K562 (cell line): ENCODE results near the gene ARL14EPL. TPM values are rescaled to one million over a fixed set of nuclear protein-coding genes. Genes with fewer than 3 reads are reported as not detected.

Experiments
- ATAC-seq: fragments of 200-7000 bp; cut with Tn5 transposase; 3 replicates; pipeline ENCODE4 v1.9.1; 2020; ENCODE audit warnings: moderate library complexity
- BruUV-seq: library from RNA; stranded (reverse); fragments of 400-500 nt; replicated peaks from 2 replicates; lab custom pipeline; 2021; lab: Mats Ljungman, UMichigan
- CTCF ChIA-PET: fragments of 300-600 bp; formaldehyde crosslinking; extraction: SDS; loops from one replicate; lab custom pipeline; 2021; ENCODE audit warnings: low intra/inter-chr PET ratio; lab: Yijun Ruan, JAX
- POLR2A ChIA-PET: fragments of 300-600, 350-650 bp; sonication (Branson Sonifier 250); formaldehyde crosslinking; extraction: SDS; loops from one replicate; lab custom pipeline; 2021; ENCODE audit warnings: antibody characterized with exemption, inconsistent platforms; lab: Yijun Ruan, JAX
- DNase-seq, 4 experiments: peaks; one replicate each; pipeline versions ENCODE4 v3.0.0 to v3.0.0-alpha.2; 2011 to 2018; ENCODE audit warnings: low spot score in 3 of 4, mixed read lengths in 3 of 4; ENCODE audit errors: extremely low read depth in 1 of 4
- FAIRE-seq: peaks from 2 replicates; lab custom pipeline; 2011; peaks lifted over from hg19 to GRCh38; lab: Jason Lieb, UNC
- H2AFZ ChIP-seq: 2 replicates; pipeline ENCODE4 v1.6.0; 2011; ENCODE audit warnings: low read depth, low read length, control low read depth, inconsistent platforms
- H3K27ac ChIP-seq: fragments of 200-600 bp; 3 replicates; pipeline ENCODE4 v1.8.0; 2011; ENCODE audit warnings: low read depth, mild to moderate bottlenecking, control low read depth, inconsistent platforms, low read length, moderate library complexity, mixed read lengths; ENCODE audit errors: extremely low read depth
- H3K27me3 ChIP-seq, 2 experiments: fragments of 300-600 bp in 1 of 2; 2 replicates in 1 of 2; 3 replicates in 1 of 2; pipeline versions ENCODE4 v1.6.0 to v1.8.0; 2011; ENCODE audit warnings: inconsistent platforms in 2 of 2, low read length in 2 of 2, mild to moderate bottlenecking in 1 of 2, mixed read lengths in 1 of 2, moderate library complexity in 1 of 2; ENCODE audit not compliant: control insufficient read depth in 2 of 2, insufficient read depth in 2 of 2
- H3K36me3 ChIP-seq: fragments of 300-600 bp; 3 replicates; pipeline ENCODE4 v1.8.0; 2011; ENCODE audit warnings: mild to moderate bottlenecking, low read length, inconsistent platforms; ENCODE audit not compliant: control insufficient read depth, insufficient read depth
- H3K4me1 ChIP-seq, 2 experiments: fragments of 200-600 bp in 1 of 2; replicated peaks in 1 of 2; 2 replicates in 1 of 2; 3 replicates in 1 of 2; pipeline versions ENCODE4 v1.5.1 to v1.8.0; 2011; ENCODE audit warnings: inconsistent platforms in 2 of 2, low read length in 2 of 2, mild to moderate bottlenecking in 1 of 2, mixed read lengths in 1 of 2, moderate library complexity in 1 of 2; ENCODE audit not compliant: control insufficient read depth in 2 of 2, insufficient read depth in 2 of 2
- H3K4me2 ChIP-seq: 2 replicates; pipeline ENCODE4 v1.6.1; 2011; ENCODE audit warnings: low read length, control low read depth, inconsistent platforms, mixed read lengths; ENCODE audit not compliant: insufficient read depth
- H3K4me3 ChIP-seq: fragments of 200-600 bp; sonication (generic), shearing (Covaris generic); 2 replicates; pipeline ENCODE4 v1.5.1; 2016; ENCODE audit warnings: control low read depth, inconsistent platforms
- H3K79me2 ChIP-seq: fragments of 200-600 bp; 3 replicates; pipeline ENCODE4 v1.8.0; 2011; ENCODE audit warnings: low read length, inconsistent platforms; ENCODE audit not compliant: control insufficient read depth, insufficient read depth
- H3K9ac ChIP-seq, 2 experiments: 2 replicates each; pipeline versions ENCODE4 v1.6.0 to v1.6.1; 2011; ENCODE audit warnings: low read depth in 2 of 2, low read length in 2 of 2, control low read depth in 1 of 2, inconsistent platforms in 1 of 2, mild to moderate bottlenecking in 1 of 2, mixed read lengths in 1 of 2; ENCODE audit not compliant: insufficient read depth in 1 of 2
- H3K9me1 ChIP-seq: one replicate; pipeline ENCODE4 v1.6.0; 2011; ENCODE audit warnings: inconsistent platforms, mild to moderate bottlenecking, low read length, moderate library complexity; ENCODE audit not compliant: control insufficient read depth, insufficient read depth
- H3K9me3 ChIP-seq: replicated peaks from 2 replicates; pipeline ENCODE4 v1.5.1; 2011; ENCODE audit warnings: low read depth, low read length, inconsistent platforms; ENCODE audit not compliant: control insufficient read depth, insufficient read depth
- H4K20me1 ChIP-seq: replicated peaks from 2 replicates; pipeline ENCODE4 v1.6.1; 2011; ENCODE audit warnings: low read length, inconsistent platforms, mixed read lengths; ENCODE audit not compliant: control insufficient read depth, insufficient read depth
- DACH1 ChIP-seq: fragments of 450-650 bp; IDR thresholded peaks from 2 replicates; pipeline ENCODE4 v1.6.1; 2018; ENCODE audit not compliant: partially characterized antibody
- EGR1 ChIP-seq: fragments of 450-650 bp; conservative IDR thresholded peaks from 2 replicates; pipeline ENCODE4 v1.6.1; 2017; ENCODE audit warnings: mild to moderate bottlenecking
- MCM7 ChIP-seq, 2 experiments: fragments of 450-650 bp; IDR thresholded peaks; 2 replicates each; pipeline ENCODE4 v1.6.1; 2016 to 2018
- MED1 ChIP-seq: sonication (generic); formaldehyde crosslinking; IDR thresholded peaks from 2 replicates; pipeline ENCODE4 v1.8.1; 2023; ENCODE audit warnings: missing genetic modification reagents, borderline replicate concordance
- NCOA2 ChIP-seq, 2 experiments: fragments of 450-650 bp; IDR thresholded peaks; 2 replicates each; pipeline ENCODE4 v1.6.1; 2018; ENCODE audit warnings: mild to moderate bottlenecking in 2 of 2, moderate library complexity in 1 of 2; ENCODE audit not compliant: partially characterized antibody in 2 of 2
- RBFOX2 ChIP-seq: fragments of 200-400 bp; formaldehyde crosslinking; IDR thresholded peaks from 2 replicates; pipeline ENCODE4 v1.6.1; 2017; ENCODE audit warnings: low read depth, mild to moderate bottlenecking, low read length, moderate library complexity
- XRCC4 ChIP-seq: IDR thresholded peaks from one replicate; pipeline ENCODE4 v1.6.1; 2011; ENCODE audit not compliant: insufficient read depth, insufficient read length; ENCODE audit errors: extremely low read depth
- ZBTB5 ChIP-seq: fragments of 450-650 bp; IDR thresholded peaks from 2 replicates; pipeline ENCODE4 v1.6.1; 2017; ENCODE audit warnings: antibody characterized with exemption
- ZNF76 ChIP-seq: fragments of 250-450 bp; sonication (Bioruptor Pico); IDR thresholded peaks from 2 replicates; pipeline ENCODE4 v1.4.0; 2020; ENCODE audit warnings: mild to moderate bottlenecking, moderate library complexity, borderline replicate concordance
- whole genome bisulfite sequencing: fragments of 100-300 bp; shearing (Covaris generic); methylation state at CpG from one replicate; pipeline ENCODE4 v1.1.6; 2016; ENCODE audit warnings: low coverage, mixed read lengths; ENCODE audit not compliant: insufficient coverage; ENCODE audit errors: missing lambda C conversion rate; 5-methylcytosine and 5-hydroxymethylcytosine counted together
- in situ Hi-C: fragments of 300-500 bp; cut with MboI; formaldehyde crosslinking; loops from 4 replicates; pipeline ENCODE4 v1.15.0; 2018; ENCODE audit warnings: inconsistent platforms, mixed read lengths
- intact Hi-C: fragments of 100-400 bp; cut with micrococcal nuclease; formaldehyde crosslinking; loops from 2 replicates; pipeline ENCODE4 v1.14.2; 2022
- polyA plus RNA-seq, 8 experiments: library from polyadenylated mRNA; depleted of rRNA in 4 of 8; stranded (reverse) in 5 of 8; unstranded in 3 of 8; fragments of >200 nt; fragmentation: Nextera tagmentation in 2 of 8; fragmentation: Illumina TruSeq in 1 of 8; extraction: Ambion mirVana in 2 of 8; extraction: Trizol in 1 of 8; gene quantifications; 2 replicates each; pipeline versions ENCODE4 v1.2.1 to v1.2.3, GENCODE V29; 2011 to 2014; ENCODE audit warnings: inconsistent platforms in 1 of 8, missing spikeins in 1 of 8
- total RNA-seq, 7 experiments: library from RNA; depleted of rRNA in 6 of 7; stranded (reverse); fragments of >200 nt in 6 of 7; fragmentation: Illumina TruSeq in 2 of 7; extraction: Trizol in 2 of 7; gene quantifications; 2 replicates each; pipeline versions ENCODE4 v1.2.1 to v1.2.3, GENCODE V29; 2011 to 2021; ENCODE audit warnings: low replicate concordance in 1 of 7
- TF ChIP-seq, protein P1 (sequence below): fragments of 150-350 bp; IDR thresholded peaks from 2 replicates; pipeline ENCODE4 v1.6.1; 2014; ENCODE audit warnings: low read depth, mild to moderate bottlenecking, low read length, borderline replicate concordance

ARL14EPL gene
- total and polyA plus RNA-seq, 9 of the 15 experiments (the other 6 are each of a cell fraction or from before 2014, with no cell fraction given) = 0.06 to 0.14 (median 0.08) TPM; not detected in 5

GRCh38 chr5:116023619-116024018 lies 8.7 kb upstream of the ARL14EPL start:
- Histone ChIP-seq H3K27ac (no peak overlapping the region), H3K79me2 (no peaks in the 10 kb centered on the region), H4K20me1 (no peaks in the 10 kb centered on the region), H3K9me1 (no peaks in the 10 kb centered on the region), H3K9me3 (no peaks in the 10 kb centered on the region), H3K27me3 (no peaks in the 10 kb centered on the region), H3K4me3 (no peak overlapping the region), H3K4me2 (no peak overlapping the region), H3K36me3 (no peaks in the 10 kb centered on the region), H3K4me1 (no peaks in the 10 kb centered on the region), H2AFZ (no peak overlapping the region), H3K9ac (no peak overlapping the region)
- in situ Hi-C loops (no loop called here), intact Hi-C loops (no loop called here)
- ATAC-seq = no peak
- ChIA-PET CTCF (no interaction called here), POLR2A (interaction anchor here (0.9 kb wide), 1 partner anchor 109 kb away, joined by 3 read pairs; no protein-coding TSS in a partner anchor)
- BruUV-seq = no TSS peak
- no peak for FAIRE-seq
- TF ChIP-seq MED1 (CRISPR knock-in tag) (no peak), ZNF76 (CRISPR knock-in tag) (no peak), MCM7 (IDR thresholded peaks at IDR 0.05) (no peak), EGR1 (no peak), RBFOX2 (no peak), NCOA2 (IDR thresholded peaks at IDR 0.05; ENCODE audit: partially characterized antibody in 2 of 2) (no peak)
- DNase-seq = no peak

DNA sequence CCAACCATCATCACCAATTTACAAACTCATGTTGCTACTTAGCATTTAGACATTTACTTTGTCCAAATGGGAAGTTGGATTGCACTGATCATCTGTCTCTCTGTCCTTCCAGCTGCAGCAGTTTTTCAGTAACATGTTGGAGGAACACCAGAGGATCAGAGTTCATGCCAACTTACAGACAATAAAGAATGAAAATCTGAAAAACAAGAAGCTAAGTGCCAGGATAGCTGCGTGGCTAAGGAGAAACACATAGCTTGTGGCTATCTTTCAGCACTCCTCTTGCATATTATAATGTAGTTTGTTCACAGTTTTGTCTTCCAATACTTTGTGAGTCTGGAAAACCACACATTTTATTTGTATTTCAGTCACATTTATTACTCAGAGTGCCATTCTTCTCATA lies 6.4 kb upstream of the ARL14EPL start:
- Histone ChIP-seq H3K4me3 (no peak overlapping the region), H3K27ac (no peak overlapping the region), H4K20me1 (no peaks in the 10 kb centered on the region), H3K9me3 (no peaks in the 10 kb centered on the region), H3K9ac (no peak overlapping the region), H3K79me2 (no peaks in the 10 kb centered on the region), H3K27me3 (no peaks in the 10 kb centered on the region), H3K9me1 (no peaks in the 10 kb centered on the region), H3K36me3 (no peaks in the 10 kb centered on the region), H3K4me1 (no peaks in the 10 kb centered on the region), H2AFZ (no peak overlapping the region), H3K4me2 (no peak overlapping the region)
- in situ Hi-C loops = no loop called here
- TF ChIP-seq, protein P1, sequence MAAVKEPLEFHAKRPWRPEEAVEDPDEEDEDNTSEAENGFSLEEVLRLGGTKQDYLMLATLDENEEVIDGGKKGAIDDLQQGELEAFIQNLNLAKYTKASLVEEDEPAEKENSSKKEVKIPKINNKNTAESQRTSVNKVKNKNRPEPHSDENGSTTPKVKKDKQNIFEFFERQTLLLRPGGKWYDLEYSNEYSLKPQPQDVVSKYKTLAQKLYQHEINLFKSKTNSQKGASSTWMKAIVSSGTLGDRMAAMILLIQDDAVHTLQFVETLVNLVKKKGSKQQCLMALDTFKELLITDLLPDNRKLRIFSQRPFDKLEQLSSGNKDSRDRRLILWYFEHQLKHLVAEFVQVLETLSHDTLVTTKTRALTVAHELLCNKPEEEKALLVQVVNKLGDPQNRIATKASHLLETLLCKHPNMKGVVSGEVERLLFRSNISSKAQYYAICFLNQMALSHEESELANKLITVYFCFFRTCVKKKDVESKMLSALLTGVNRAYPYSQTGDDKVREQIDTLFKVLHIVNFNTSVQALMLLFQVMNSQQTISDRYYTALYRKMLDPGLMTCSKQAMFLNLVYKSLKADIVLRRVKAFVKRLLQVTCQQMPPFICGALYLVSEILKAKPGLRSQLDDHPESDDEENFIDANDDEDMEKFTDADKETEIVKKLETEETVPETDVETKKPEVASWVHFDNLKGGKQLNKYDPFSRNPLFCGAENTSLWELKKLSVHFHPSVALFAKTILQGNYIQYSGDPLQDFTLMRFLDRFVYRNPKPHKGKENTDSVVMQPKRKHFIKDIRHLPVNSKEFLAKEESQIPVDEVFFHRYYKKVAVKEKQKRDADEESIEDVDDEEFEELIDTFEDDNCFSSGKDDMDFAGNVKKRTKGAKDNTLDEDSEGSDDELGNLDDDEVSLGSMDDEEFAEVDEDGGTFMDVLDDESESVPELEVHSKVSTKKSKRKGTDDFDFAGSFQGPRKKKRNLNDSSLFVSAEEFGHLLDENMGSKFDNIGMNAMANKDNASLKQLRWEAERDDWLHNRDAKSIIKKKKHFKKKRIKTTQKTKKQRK = no peak
- TF ChIP-seq ZBTB5 (no peak), XRCC4 (no peak), DACH1 (no peak)
- no peak for FAIRE-seq
- POLR2A ChIA-PET = no interaction called here
- DNase-seq = no peak
- no peak for ATAC-seq
- WGBS = 8% methylated on average over 1 of the region's 1 CpG
- intact Hi-C loops = no loop called here
- CTCF ChIA-PET = no interaction called here
- no TSS peak for BruUV-seq
